Panc1 (cell line): ENCODE measurements around the gene OPHN1. TPM values are rescaled to one million over a fixed set of nuclear protein-coding genes. Genes with fewer than 3 reads are reported as not detected.

Source experiments
- ATAC-seq: fragments of 200-7000 bp; cut with Tn5 transposase; 2 replicates; pipeline ENCODE4 v1.9.1; 2020; ENCODE audit warnings: mild to moderate bottlenecking, moderate library complexity
- BruUV-seq: library from RNA; stranded (reverse); fragments of 400-500 nt; replicated peaks from 2 replicates; lab custom pipeline; 2021; lab: Mats Ljungman, UMichigan
- CTCF ChIA-PET: fragments of 300-600 bp; sonication (Branson Sonifier 250); formaldehyde crosslinking; loops from one replicate; lab custom pipeline; 2022; ENCODE audit warnings: antibody characterized with exemption; lab: Charles Lee
- POLR2A ChIA-PET: fragments of 300-600 bp; sonication (Branson Sonifier 250); formaldehyde crosslinking; loops from one replicate; lab custom pipeline; 2022; ENCODE audit warnings: antibody characterized with exemption; lab: Charles Lee
- DNase-seq: peaks from one replicate; pipeline ENCODE4 v3.0.0-alpha.2; 2010; ENCODE audit warnings: low read depth, low spot score
- H3K27ac ChIP-seq: 2 replicates; pipeline ENCODE4 v1.5.1; 2011; ENCODE audit warnings: mild to moderate bottlenecking, low read length, inconsistent platforms
- H3K27me3 ChIP-seq: fragments of 200-500 bp; sonication (Bioruptor generic); 2 replicates; pipeline ENCODE4 v1.6.0; 2014; ENCODE audit warnings: low read length, inconsistent platforms; ENCODE audit not compliant: control insufficient read depth, insufficient read depth
- H3K36me3 ChIP-seq: fragments of 200-500 bp; sonication (Bioruptor generic); 2 replicates; pipeline ENCODE4 v1.5.1; 2014; ENCODE audit warnings: inconsistent platforms, mild to moderate bottlenecking, low read length, moderate library complexity; ENCODE audit not compliant: control insufficient read depth, insufficient read depth
- H3K4me1 ChIP-seq: 2 replicates; pipeline ENCODE4 v1.5.1; 2011; ENCODE audit warnings: inconsistent platforms, mild to moderate bottlenecking, low read length, moderate library complexity; ENCODE audit not compliant: control insufficient read depth, insufficient read depth
- H3K4me3 ChIP-seq, 2 experiments: 2 replicates each; pipeline ENCODE4 v1.5.1; 2011 to 2012; ENCODE audit warnings: low read depth in 2 of 2, low read length in 2 of 2, mild to moderate bottlenecking in 2 of 2, inconsistent platforms in 1 of 2, moderate library complexity in 1 of 2
- H3K9me3 ChIP-seq: fragments of 200-500 bp; sonication (Bioruptor generic); 2 replicates; pipeline ENCODE4 v1.5.1; 2014; ENCODE audit warnings: low read depth, mild to moderate bottlenecking, inconsistent platforms, low read length, moderate library complexity; ENCODE audit not compliant: control insufficient read depth, insufficient read depth
- POLR2AphosphoS5 ChIP-seq: IDR thresholded peaks from 2 replicates; pipeline ENCODE4 v1.6.1; 2012; ENCODE audit warnings: mild to moderate bottlenecking, low read depth, low read length, moderate library complexity
- SIN3A ChIP-seq: IDR thresholded peaks from 2 replicates; pipeline ENCODE4 v1.6.1; 2012; ENCODE audit warnings: low read depth, mild to moderate bottlenecking, low read length, moderate library complexity, borderline replicate concordance; ENCODE audit not compliant: insufficient read depth
- TCF7L2 ChIP-seq: IDR thresholded peaks from 2 replicates; pipeline ENCODE4 v1.6.1; 2011; ENCODE audit warnings: mild to moderate bottlenecking, low read depth, low read length, inconsistent platforms
- in situ Hi-C: cut with HindIII; loops from 2 replicates; pipeline ENCODE4 v1.10.0; 2016; ENCODE audit warnings: low sequenced_read_pairs, low pct_unique_long_range_greater_than_20kb
- intact Hi-C: fragments of 100-400 bp; cut with micrococcal nuclease; formaldehyde crosslinking; loops from one replicate; pipeline ENCODE4 v1.10.0; 2022; ENCODE audit not compliant: unreplicated experiment
- total RNA-seq: library from RNA; stranded (reverse); gene quantifications from one replicate; pipeline ENCODE4 v1.2.1, GENCODE V29; 2021; ENCODE audit not compliant: unreplicated experiment
- TF ChIP-seq, protein P1 (sequence below): fragments of 450-650 bp; IDR thresholded peaks from 2 replicates; pipeline ENCODE4 v1.5.1; 2017; ENCODE audit warnings: mild to moderate bottlenecking
- TF ChIP-seq, protein P2 (sequence below), 2 experiments: IDR thresholded peaks; 2 replicates each; pipeline ENCODE4 v1.6.1; 2011 to 2012; ENCODE audit warnings: low read depth in 2 of 2, control low read depth in 1 of 2, low read length in 1 of 2, mild to moderate bottlenecking in 1 of 2, moderate library complexity in 1 of 2; ENCODE audit not compliant: insufficient read depth in 1 of 2

The OPHN1 gene
- total RNA-seq, 1 experiment from 2014 or later, result 8.8 TPM

DNA sequence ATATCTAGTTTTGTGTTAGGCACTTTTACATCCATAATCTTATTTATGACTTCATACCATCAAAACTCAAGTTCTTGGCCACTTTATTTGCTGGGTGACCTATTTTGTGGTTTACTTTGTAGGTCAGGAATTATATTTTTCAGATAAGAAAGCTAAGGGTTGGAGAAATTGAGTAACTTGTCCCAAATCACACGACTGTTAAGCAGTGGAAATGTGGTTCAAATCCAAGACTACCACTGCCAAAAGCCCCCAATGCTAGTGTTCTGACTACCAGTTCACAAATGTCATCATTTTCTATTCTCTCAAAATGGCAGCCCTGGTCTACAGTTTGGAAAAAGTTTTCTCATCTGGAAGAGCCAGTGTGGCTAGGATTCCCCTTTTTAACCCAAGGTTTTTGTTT is 74.6 kb downstream of the OPHN1 start:
- H3K27ac ChIP-seq, result no peak overlapping the region
- ATAC-seq (no peak), DNase-seq (no peak)
- no peaks in the 10 kb centered on the region for H3K9me3 ChIP-seq
- H3K27me3 ChIP-seq, result no peaks in the 10 kb centered on the region
- intact Hi-C loops, result no loop called here
- ChIA-PET POLR2A (no interaction called here), CTCF (no interaction called here)
- in situ Hi-C loops, result no loop called here
- H3K36me3 ChIP-seq, result no peaks in the 10 kb centered on the region
- BruUV-seq, result no TSS peak
- no peak overlapping the region for H3K4me3 ChIP-seq
- TF ChIP-seq, protein P1, sequence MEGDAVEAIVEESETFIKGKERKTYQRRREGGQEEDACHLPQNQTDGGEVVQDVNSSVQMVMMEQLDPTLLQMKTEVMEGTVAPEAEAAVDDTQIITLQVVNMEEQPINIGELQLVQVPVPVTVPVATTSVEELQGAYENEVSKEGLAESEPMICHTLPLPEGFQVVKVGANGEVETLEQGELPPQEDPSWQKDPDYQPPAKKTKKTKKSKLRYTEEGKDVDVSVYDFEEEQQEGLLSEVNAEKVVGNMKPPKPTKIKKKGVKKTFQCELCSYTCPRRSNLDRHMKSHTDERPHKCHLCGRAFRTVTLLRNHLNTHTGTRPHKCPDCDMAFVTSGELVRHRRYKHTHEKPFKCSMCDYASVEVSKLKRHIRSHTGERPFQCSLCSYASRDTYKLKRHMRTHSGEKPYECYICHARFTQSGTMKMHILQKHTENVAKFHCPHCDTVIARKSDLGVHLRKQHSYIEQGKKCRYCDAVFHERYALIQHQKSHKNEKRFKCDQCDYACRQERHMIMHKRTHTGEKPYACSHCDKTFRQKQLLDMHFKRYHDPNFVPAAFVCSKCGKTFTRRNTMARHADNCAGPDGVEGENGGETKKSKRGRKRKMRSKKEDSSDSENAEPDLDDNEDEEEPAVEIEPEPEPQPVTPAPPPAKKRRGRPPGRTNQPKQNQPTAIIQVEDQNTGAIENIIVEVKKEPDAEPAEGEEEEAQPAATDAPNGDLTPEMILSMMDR, result no peak
- TF ChIP-seq TCF7L2, result no peak
- TF ChIP-seq POLR2AphosphoS5, result no peak
- no peak for TF ChIP-seq SIN3A
- TF ChIP-seq, protein P2, sequence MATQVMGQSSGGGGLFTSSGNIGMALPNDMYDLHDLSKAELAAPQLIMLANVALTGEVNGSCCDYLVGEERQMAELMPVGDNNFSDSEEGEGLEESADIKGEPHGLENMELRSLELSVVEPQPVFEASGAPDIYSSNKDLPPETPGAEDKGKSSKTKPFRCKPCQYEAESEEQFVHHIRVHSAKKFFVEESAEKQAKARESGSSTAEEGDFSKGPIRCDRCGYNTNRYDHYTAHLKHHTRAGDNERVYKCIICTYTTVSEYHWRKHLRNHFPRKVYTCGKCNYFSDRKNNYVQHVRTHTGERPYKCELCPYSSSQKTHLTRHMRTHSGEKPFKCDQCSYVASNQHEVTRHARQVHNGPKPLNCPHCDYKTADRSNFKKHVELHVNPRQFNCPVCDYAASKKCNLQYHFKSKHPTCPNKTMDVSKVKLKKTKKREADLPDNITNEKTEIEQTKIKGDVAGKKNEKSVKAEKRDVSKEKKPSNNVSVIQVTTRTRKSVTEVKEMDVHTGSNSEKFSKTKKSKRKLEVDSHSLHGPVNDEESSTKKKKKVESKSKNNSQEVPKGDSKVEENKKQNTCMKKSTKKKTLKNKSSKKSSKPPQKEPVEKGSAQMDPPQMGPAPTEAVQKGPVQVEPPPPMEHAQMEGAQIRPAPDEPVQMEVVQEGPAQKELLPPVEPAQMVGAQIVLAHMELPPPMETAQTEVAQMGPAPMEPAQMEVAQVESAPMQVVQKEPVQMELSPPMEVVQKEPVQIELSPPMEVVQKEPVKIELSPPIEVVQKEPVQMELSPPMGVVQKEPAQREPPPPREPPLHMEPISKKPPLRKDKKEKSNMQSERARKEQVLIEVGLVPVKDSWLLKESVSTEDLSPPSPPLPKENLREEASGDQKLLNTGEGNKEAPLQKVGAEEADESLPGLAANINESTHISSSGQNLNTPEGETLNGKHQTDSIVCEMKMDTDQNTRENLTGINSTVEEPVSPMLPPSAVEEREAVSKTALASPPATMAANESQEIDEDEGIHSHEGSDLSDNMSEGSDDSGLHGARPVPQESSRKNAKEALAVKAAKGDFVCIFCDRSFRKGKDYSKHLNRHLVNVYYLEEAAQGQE (IDR thresholded peaks at IDR 0.05; ENCODE audit: insufficient read depth in 1 of 2, low read depth in 2 of 2, low read length in 1 of 2), result no peak
- H3K4me1 ChIP-seq, result peaks cover 6% of the 10 kb centered on the region

DNA sequence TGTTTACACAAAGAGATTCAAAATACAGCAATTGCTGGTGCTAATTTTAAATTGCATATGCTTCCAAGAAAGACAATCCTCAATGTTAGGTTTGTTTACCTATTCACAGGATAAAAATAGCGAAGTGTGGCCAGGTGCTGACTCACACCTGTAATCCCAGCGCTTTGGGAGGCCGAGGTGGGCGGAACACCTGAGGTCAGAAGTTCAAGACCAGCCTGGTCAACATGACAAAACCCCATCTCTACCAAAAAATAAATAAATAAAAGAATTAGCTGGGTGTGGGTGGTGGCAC is 77.7 kb downstream of the OPHN1 start:
- POLR2A ChIA-PET, result interaction anchor here (0.7 kb wide), 1 partner anchor 118 kb away, joined by 3 read pairs; no protein-coding TSS in a partner anchor
- in situ Hi-C loops, result no loop called here
- no TSS peak for BruUV-seq

More for the DNA sequence above, 77.7 kb downstream of the OPHN1 start:
- H3K4me3 ChIP-seq, result no peak overlapping the region
- H3K27me3 ChIP-seq, result no peaks in the 10 kb centered on the region
- no peaks in the 10 kb centered on the region for H3K36me3 ChIP-seq
- H3K4me1 ChIP-seq, result peaks cover 6% of the 10 kb centered on the region
- CTCF ChIA-PET, result no interaction called here
- intact Hi-C loops, result no loop called here
- H3K9me3 ChIP-seq, result no peaks in the 10 kb centered on the region
- TF ChIP-seq POLR2AphosphoS5 (no peak), SIN3A (no peak), TCF7L2 (no peak)
- TF ChIP-seq, protein P1, result no peak
- TF ChIP-seq, protein P2 (IDR thresholded peaks at IDR 0.05; ENCODE audit: insufficient read depth in 1 of 2, low read depth in 2 of 2, low read length in 1 of 2), result no peak
- no peak overlapping the region for H3K27ac ChIP-seq
- ATAC-seq (no peak), DNase-seq (no peak)
